GM11168 (cell line): Measurements from ENCODE around the gene GAD2.
"Not testable (repeated sequence)": the region's sequence is repeated elsewhere in the genome, so short reads cannot be mapped to it uniquely, and the experiment has no call there.

Experiments
- in situ Hi-C: fragments of 300-500 bp; cut with MboI; formaldehyde crosslinking; loops from one replicate; pipeline ENCODE4 v1.12.0; 2022; ENCODE audit warnings: low sequenced_read_pairs; ENCODE audit not compliant: unreplicated experiment

Gene GAD2

DNA sequence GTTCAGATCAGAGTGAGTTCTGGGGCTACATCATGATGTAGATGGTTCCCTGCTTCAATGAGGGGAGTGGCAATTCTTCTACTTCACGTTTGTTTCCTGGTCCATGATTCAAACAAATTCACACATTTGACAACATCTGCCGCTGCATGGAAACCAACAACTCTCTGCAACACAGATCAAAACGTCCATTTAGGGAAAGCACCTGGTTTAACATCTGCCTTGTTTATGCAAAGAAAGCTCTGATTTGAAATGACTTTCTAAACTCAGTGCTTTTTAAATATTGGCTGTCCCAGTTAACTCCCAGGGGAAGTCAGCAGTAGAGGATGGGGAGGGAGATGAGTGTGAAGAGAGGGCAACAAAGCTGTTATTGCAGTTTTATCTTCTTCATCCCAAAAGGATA, 93.8 kb downstream of the GAD2 start:
- in situ Hi-C loops = no loop called here

DNA sequence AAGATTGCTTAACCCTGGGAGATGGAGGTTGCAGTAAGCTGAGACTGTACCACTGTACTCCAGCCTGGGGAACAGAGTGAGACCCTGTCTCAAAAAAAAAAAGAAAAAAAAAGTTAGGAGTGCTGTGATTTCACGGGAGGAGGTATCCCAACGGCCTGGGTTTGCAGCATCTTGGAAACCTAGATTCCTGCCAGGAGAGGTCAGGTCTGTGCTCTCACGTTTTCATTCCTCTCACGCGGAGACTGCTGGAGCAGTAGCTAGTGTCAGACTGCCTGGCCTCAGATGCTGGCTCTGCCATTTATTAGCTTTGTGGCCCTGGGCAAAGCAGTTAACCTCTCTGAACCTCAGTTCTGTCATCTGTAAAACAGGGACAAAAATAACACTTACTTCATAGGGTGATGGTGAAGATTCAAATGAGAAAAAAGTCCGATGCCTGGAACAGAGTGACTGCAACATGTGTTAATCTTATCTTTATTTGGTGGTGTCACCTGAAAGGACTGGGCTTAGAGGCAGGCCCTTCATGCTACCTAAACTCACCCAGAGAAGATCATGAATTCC, 94.9 kb downstream of the GAD2 start:
- in situ Hi-C loops = no loop called here

DNA sequence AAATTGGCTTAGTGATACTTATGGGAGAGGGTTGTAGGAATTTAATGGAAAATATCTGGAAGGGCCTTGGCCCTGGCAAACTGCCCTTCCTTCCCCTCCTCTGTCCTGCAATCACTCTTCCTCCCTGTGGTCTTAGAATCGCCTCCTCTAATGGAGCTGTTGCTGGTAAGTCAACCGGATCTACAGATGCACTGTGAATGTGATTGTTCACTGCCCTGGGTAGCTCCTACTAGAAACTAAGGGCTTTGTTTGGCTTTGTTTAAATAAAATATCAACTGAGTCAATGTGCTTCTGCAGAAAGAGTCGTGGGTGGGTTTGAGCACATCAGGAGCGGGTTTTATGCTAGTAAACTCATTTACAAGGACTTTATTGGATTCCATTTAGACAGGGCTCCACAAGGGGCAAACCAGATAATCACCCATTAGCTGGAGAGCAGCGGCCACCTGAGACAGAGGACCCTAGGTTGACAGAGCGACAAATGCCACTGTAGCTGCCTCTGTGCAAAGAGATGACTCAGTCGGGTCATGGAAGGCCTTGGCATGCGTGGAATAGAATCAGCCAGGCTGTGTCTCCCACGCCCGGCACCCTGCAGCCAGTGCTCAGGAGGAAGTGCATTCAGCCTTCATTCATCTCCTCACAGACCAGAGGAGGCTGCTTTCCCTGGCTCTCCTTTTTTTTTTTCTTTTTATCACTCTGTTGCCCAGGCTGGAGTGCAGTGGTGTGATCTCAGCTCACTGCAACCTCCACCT, 97.9 kb downstream of the GAD2 start:
- in situ Hi-C loops = no loop called here

DNA sequence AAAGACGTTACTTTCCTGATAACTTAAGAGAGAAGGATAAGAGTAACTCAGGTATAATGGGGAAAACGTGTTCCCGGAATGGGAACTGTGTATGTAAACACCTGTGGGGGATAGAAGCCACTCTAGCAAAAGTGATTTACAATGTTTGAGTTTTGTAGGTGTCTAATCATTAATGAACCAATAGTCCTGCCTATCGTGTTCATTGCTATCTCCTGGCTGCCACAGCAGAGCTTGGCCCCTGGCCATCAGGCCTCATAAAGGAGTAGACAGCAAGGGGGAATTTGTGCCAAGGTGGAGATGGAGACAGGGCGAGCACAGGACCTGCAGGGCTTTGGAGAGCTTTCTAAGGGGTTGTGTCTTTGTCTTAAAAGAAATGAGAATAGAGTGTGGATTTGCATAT, 102.1 kb downstream of the GAD2 start:
- in situ Hi-C loops = no loop called here

DNA sequence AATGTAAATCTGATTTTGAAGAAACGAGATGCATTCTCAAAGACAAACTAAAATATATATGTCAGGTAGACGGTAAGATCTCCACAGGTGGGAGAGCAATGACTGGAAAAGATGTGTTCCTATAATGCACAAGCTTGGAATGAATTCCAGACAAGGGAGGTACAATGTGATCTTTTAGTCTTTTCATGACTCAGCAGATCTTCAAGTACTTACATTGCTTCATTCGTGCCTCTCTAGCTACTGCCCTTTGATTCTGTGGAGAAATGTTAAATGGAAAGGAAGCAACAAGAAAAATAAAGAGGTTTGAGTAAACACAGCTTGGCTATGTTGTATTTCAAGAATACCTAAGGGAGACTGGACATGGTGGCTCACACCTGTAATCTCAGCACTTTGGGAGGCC, 106.6 kb downstream of the GAD2 start:
- in situ Hi-C loops = no loop called here

DNA sequence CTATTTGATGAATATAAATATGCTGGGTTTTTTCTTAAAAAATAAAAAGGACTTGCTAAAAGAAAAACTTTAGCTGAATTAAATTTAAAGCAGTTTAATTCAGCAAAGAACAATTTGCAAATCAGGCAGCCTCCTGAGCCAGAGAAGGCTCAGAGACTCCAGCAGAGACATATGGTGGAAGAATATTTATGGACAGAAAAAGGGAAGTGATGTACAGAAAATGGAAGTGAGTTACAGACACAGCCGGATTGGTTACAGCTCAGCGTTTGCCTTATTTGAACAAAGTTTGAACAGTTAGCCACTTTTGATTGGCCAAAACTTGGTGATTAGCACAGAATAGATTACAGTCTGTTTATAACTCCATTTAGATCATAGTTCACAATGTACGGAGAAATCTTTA, 110.3 kb downstream of the GAD2 start:
- in situ Hi-C loops = no loop called here

DNA sequence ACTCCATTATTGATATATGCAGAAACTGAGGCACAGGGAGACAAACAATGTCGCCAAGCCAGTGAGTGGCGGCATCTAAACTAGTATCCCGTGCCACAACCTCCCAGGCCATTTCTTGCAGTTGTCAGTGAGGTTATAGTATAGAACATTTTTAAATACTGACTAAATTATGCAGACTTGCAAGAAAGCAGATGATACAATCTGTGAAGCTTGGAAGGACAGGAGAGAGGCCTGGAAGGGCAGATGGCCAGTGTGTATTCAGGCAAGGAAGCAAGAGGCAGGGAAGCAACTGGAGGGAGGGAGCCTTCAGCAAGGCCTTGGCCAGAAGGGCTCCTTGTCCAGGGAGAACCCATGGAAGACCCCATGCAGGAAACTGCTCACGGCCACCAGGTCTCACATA, 111.2 kb downstream of the GAD2 start:
- in situ Hi-C loops = no loop called here

DNA sequence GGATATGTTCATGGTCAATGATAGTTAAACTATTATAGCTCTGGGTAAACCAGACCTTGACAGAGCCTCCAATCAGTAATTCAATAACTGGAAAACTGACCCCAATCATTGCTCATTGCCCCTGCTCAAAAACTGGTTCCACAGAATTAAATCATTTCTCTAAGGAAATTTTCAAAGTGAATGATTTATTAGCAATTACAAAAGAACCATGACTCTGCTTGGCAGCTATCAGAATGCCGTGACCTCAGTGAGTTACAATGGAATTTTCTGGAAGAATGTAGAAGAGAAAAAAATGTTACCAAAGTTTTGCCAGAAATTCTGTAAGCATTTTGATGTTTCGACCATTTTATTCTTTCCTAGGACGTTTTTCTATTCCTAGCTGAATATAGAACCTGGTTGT, 114.8 kb downstream of the GAD2 start:
- in situ Hi-C loops = loop anchor here (10.0 kb wide), 1 partner anchor 223 kb away; no protein-coding TSS in a partner anchor

DNA sequence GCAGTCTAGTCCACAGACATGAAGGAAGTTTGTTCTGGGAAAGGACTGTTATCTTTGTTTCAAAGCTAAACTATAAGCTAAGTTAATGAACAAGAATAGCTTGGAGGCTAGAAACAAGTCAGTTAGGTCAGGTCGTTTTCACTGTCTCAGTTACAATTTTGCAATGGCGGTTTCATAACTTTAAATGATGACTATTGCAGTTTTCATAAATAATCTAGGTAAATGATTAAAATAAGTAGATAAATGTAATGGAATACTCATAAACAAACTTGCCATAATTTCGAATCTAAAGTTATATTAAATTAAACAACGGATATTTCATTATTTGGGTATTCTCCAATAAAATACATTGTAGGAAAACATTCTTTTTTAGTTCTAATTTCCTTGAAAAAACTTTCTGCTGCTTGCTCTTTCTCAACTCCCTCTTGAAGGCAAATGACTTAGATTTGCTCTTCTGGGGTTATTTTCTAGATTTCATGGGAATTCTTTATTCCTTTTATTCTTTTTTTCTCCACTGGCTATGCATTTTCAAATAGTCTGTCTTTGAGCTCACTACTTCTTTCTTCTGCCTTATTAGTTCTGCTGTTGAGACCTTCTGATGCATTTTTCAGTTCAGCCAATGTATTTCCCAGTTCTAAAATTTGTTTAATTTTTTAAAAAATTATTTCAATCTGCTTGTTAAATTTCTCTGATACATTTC, 117.8 kb downstream of the GAD2 start:
- in situ Hi-C loops = loop anchor here (10.0 kb wide), 1 partner anchor 220 kb away; no protein-coding TSS in a partner anchor

DNA sequence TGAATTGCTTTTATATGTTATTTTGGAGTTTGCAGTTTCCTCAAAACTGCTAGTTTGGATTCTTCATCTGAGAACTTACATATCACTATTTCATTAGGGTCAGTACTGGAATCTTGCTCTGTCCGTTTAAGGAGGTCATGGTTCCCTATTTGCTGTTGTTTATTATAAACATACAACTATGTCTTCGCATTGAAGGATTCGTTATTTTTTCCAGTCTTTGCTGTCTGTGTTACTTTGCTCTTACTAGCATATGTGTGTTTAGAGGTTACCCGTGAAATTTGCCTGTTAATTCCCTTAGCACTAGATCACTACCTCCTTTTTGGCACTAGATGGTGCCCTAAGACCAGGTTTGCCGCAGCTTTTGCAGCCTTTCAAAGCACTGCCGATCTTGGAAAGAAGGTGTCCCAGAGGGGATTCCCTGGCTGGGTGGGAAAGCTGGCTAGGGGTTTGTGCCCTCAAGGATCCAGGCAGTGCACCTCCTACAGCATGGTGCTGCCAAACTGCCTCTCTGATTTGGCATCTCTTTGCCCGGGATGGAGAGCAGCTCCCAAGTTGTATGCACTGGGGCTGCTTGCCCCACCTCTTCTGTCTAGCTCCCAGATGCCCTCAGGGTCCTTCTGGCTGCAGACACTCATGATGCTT, 118.5 kb downstream of the GAD2 start:
- in situ Hi-C loops = loop anchor here (5.0 to 10.0 kb wide), 2 partner anchors 97 to 220 kb away; no protein-coding TSS in a partner anchor

DNA sequence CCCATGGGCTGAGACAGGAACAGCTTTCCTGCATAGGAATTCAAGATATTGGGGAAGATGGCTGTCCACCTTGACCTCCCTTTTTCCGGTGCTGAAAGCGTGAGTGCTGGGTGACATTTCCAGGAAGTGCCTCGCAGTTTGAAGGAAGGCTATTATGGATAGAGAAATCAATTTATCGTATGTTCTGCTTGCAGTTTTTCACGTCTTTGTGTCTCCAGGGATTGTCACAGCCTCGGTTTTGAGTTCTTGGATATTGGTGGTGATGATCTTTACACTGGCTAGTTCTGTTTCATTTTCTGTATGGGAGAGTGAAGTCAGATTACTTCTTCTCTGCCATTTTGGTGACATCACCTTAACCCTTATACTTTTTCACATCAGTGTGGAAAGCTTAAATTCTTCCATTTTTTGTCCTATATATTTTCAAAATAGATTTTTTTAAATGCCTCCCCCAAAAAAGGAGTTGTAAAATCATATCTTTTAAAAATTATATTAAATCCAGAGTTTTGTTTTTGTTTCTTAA, 119.1 kb downstream of the GAD2 start:
- in situ Hi-C loops = loop anchor here (5.0 to 10.0 kb wide), 2 partner anchors 97 to 219 kb away; no protein-coding TSS in a partner anchor

DNA sequence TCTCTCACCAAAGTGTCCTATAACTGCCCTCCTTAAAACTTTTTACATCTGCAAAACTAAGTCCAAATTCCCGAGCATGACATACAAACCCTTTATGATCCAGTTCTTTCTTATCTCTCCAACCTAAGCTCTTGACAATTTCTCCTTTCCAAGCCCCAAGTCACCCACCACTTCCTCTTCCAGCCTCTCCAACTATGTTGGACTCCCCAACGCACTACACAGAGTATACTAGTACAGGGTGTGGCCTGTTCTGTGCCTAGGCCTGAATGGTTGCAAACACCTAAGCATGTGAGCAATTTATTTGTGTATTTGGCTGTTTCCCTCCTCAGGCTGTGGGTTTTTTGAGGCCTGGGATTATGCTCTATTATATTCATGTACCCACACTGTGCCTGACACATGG, 120.4 kb downstream of the GAD2 start:
- in situ Hi-C loops = loop anchor here (5.0 to 10.0 kb wide), 2 partner anchors 95 to 218 kb away; no protein-coding TSS in a partner anchor

DNA sequence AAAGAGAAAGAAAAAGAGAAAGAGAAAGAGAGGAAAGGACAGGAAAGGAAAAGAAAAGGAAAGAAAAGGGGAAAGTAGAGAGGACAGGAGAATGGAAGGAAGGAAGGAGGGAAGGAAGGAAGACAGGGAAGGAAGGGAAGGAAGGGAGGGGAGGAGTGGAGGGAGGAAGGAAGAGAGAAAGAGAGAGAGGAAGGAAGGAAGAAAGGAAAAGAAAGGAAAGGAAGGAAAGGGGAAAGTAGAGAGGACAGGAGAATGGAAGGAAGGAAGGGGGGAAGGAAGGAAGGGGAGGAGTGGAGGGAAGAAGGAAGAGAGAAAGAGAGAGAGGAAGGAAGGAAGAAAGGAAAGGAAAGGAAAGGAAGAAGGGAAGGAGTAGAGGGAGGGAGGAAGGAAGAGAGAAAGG, 125.1 kb downstream of the GAD2 start:
- in situ Hi-C loops = no loop called here

DNA sequence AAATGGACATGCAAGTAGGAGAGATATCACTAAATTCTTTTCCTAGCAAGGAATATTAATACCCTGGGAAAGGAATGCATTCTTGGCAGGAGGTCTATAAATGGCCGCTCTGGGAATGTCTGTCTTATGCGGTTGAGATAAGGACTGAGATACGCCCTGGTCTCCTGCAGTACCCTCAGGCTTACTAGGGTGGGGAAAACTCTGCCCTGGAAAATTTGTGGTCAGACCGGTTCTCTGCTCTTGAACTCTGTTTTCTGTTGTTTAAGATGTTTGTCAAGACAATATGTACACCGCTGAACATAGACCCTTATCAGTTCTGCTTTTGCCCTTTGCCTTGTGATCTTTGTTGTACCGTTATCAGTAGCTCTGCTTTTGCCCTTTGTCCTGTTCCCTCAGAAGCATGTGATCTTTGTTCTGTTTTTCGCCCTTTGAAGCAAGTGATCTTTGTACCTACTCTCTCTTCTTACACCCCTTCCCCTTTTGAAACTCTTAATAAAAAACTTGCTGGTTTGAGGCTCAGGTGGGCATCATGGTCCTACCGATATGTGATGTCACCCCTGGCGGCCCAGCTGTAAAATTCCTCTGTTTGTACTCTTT, 132.3 kb downstream of the GAD2 start:
- in situ Hi-C loops = not testable (repeated sequence)
